DOHH2 (cell line): ENCODE results near the gene WFDC1.

Experiments used
- H3F3A ChIP-seq: fragments of 200-600 bp; sonication (generic), shearing (Covaris generic); 2 replicates; pipeline ENCODE4 v1.6.0; 2016; ENCODE audit warnings: antibody characterized with exemption, mild to moderate bottlenecking; ENCODE audit not compliant: control insufficient read depth, insufficient read depth
- H3K27ac ChIP-seq: fragments of 200-600 bp; sonication (generic); 2 replicates; pipeline ENCODE4 v1.5.1; 2014; ENCODE audit warnings: low read depth, mild to moderate bottlenecking, low read length, moderate library complexity
- H3K27me3 ChIP-seq: fragments of 200-600 bp; sonication (generic); 2 replicates; pipeline ENCODE4 v1.6.1; 2014; ENCODE audit warnings: mild to moderate bottlenecking, low read length, mixed read lengths; ENCODE audit not compliant: control insufficient read depth
- H3K36me3 ChIP-seq: fragments of 200-600 bp; sonication (generic); 2 replicates; pipeline ENCODE4 v1.6.1; 2014; ENCODE audit warnings: mild to moderate bottlenecking, low read length, moderate library complexity, mixed read lengths; ENCODE audit not compliant: control insufficient read depth
- H3K4me1 ChIP-seq: fragments of 200-600 bp; sonication (generic); 2 replicates; pipeline ENCODE4 v1.6.1; 2014; ENCODE audit warnings: mild to moderate bottlenecking, low read length, mixed read lengths; ENCODE audit not compliant: control insufficient read depth
- H3K4me2 ChIP-seq: fragments of 200-600 bp; sonication (generic); 2 replicates; pipeline ENCODE4 v1.6.0; 2014; ENCODE audit warnings: mild to moderate bottlenecking, low read length, moderate library complexity
- H3K4me3 ChIP-seq: fragments of 200-600 bp; sonication (generic); 2 replicates; pipeline ENCODE4 v1.5.1; 2014; ENCODE audit warnings: mild to moderate bottlenecking, low read length, mixed read lengths
- H3K79me2 ChIP-seq: fragments of 200-600 bp; sonication (generic); 2 replicates; pipeline ENCODE4 v1.6.1; 2014; ENCODE audit warnings: mild to moderate bottlenecking, low read length, mixed read lengths; ENCODE audit not compliant: control insufficient read depth
- H3K9me2 ChIP-seq: fragments of 200-600 bp; sonication (generic); replicated peaks from 2 replicates; pipeline ENCODE4 v1.6.1; 2014; ENCODE audit warnings: mild to moderate bottlenecking, low read length, mixed read lengths; ENCODE audit not compliant: control insufficient read depth
- H3K9me3 ChIP-seq: fragments of 200-600 bp; sonication (generic); 2 replicates; pipeline ENCODE4 v1.6.1; 2014; ENCODE audit warnings: antibody characterized with exemption, low read length, mixed read lengths; ENCODE audit not compliant: control insufficient read depth, insufficient read depth
- H4K20me1 ChIP-seq: fragments of 200-600 bp; sonication (generic); 2 replicates; pipeline ENCODE4 v1.6.0; 2014; ENCODE audit warnings: low read depth, mild to moderate bottlenecking, antibody characterized with exemption, low read length, moderate library complexity; ENCODE audit not compliant: control insufficient read depth, insufficient read depth
- CTCF ChIP-seq: fragments of 200-600 bp; sonication (generic); IDR thresholded peaks from one replicate; pipeline ENCODE4 v1.5.1; 2014; ENCODE audit warnings: antibody characterized with exemption, mild to moderate bottlenecking, low read depth, low read length; ENCODE audit not compliant: poor library complexity, severe bottlenecking
- EZH2phosphoT487 ChIP-seq: fragments of 200-600 bp; sonication (generic); IDR thresholded peaks from 2 replicates; pipeline ENCODE4 v1.6.1; 2017; ENCODE audit warnings: borderline replicate concordance, mild to moderate bottlenecking, antibody characterized with exemption, low read length, moderate library complexity, mixed read lengths

Gene WFDC1

GRCh38 chr16:84360748-84361147 is 66.1 kb downstream of the WFDC1 start:
- no peak overlapping the region for H3K4me2 ChIP-seq
- H3K27me3 ChIP-seq: no peaks in the 10 kb centered on the region
- peaks cover 4% of the 10 kb centered on the region; the same call in 1 of the 2 replicates for H3K4me1 ChIP-seq
- H3K79me2 ChIP-seq: no peaks in the 10 kb centered on the region
- H3K9me2 ChIP-seq: no peaks in the 10 kb centered on the region
- H3F3A ChIP-seq: no peaks in the 10 kb centered on the region
- no peaks in the 10 kb centered on the region for H3K9me3 ChIP-seq
- no peaks in the 10 kb centered on the region for H3K36me3 ChIP-seq
- H3K4me3 ChIP-seq: no peak overlapping the region
- H4K20me1 ChIP-seq: no peaks in the 10 kb centered on the region
- H3K27ac ChIP-seq: no peak overlapping the region
- no peak for TF ChIP-seq EZH2phosphoT487
- no peak for TF ChIP-seq CTCF

- Histone ChIP-seq H3K4me2 (no peak overlapping the region), H3K27me3 (no peaks in the 10 kb centered on the region)
- no peak for TF ChIP-seq CTCF
- TF ChIP-seq EZH2phosphoT487: no peak
Observed at GRCh38 chr16:84361546-84361945, 66.9 kb downstream of the WFDC1 start.

DNA sequence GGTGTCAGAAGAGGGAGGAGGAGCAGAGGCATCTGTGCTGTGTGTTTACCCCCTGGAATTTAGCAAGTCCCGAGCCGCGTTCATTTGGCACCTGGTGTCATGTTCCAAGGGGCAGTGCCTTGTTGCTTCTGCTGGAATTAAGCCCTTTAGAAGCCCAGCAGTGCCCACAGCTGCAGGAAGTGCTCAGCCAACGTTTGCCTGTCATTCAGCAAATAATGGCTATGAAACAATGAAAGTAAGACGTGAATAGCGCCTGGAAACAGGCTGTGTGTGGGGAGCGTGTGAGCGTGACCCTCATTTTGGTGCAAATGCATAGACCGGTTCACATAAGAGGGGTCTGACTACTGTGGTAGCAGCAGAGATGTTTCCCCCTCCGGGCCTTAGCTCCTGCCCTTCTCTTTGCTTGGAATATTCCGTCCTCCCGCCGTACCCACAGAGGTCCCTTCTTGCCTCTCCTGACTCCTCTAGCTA is 67.8 kb downstream of the WFDC1 start:
- H3K27ac ChIP-seq: no peak overlapping the region
- no peak overlapping the region for H3K4me3 ChIP-seq
- no peaks in the 10 kb centered on the region for H3F3A ChIP-seq
- H3K9me2 ChIP-seq: no peaks in the 10 kb centered on the region
- H3K9me3 ChIP-seq: no peaks in the 10 kb centered on the region
- H3K79me2 ChIP-seq: no peaks in the 10 kb centered on the region
- TF ChIP-seq EZH2phosphoT487 (no peak), CTCF (no peak)
- peaks cover 4% of the 10 kb centered on the region; the same call in 1 of the 2 replicates for H3K4me1 ChIP-seq
- H3K27me3 ChIP-seq: 0 out of 2 replicates have a peak, but pooled peaks cover 3% of the 10 kb centered on the region
- H3K36me3 ChIP-seq: no peaks in the 10 kb centered on the region
- no peaks in the 10 kb centered on the region for H4K20me1 ChIP-seq
- H3K4me2 ChIP-seq: no peak overlapping the region

More at GRCh38 chr16:84361546-84361945, 66.9 kb downstream of the WFDC1 start:
- Histone ChIP-seq H3K4me1 (peaks cover 4% of the 10 kb centered on the region; the same call in 1 of the 2 replicates), H3K36me3 (no peaks in the 10 kb centered on the region), H3F3A (no peaks in the 10 kb centered on the region), H3K27ac (no peak overlapping the region), H3K79me2 (no peaks in the 10 kb centered on the region), H3K4me3 (no peak overlapping the region), H3K9me3 (no peaks in the 10 kb centered on the region), H3K9me2 (no peaks in the 10 kb centered on the region), H4K20me1 (no peaks in the 10 kb centered on the region)

DNA sequence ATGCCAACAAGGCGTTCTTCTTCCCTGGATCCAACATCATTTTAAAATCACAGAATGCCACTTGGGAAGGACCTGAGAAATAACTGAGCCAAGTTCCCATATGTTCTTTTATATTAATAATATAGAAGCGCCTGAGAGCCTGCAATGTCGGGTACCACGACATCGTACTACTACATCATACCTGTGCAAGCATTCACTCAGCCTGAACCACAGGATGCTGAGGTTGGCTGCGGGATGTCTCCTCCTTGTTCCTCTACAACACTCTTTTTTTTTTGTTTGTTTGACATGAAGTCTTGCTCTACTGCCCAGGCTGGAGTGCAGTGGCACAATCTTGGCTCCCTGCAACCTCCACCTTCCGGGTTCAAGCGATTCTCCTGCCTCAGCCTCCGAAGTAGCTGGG is 71.5 kb downstream of the WFDC1 start:
- TF ChIP-seq CTCF (no peak), EZH2phosphoT487 (no peak)
- Histone ChIP-seq H3K9me2 (no peaks in the 10 kb centered on the region), H3K4me1 (no peaks in the 10 kb centered on the region), H3K27me3 (0 out of 2 replicates have a peak, but pooled peaks cover 3% of the 10 kb centered on the region), H3K36me3 (no peaks in the 10 kb centered on the region), H3F3A (no peaks in the 10 kb centered on the region), H4K20me1 (no peaks in the 10 kb centered on the region), H3K27ac (no peak overlapping the region), H3K4me3 (no peak overlapping the region), H3K9me3 (no peaks in the 10 kb centered on the region), H3K4me2 (no peak overlapping the region), H3K79me2 (no peaks in the 10 kb centered on the region)
